SW480 (cell line): ENCODE data around the gene GNB1L.

Experiments
- DNase-seq: peaks from one replicate; pipeline ENCODE4 v3.0.0-alpha.2; 2016; ENCODE audit warnings: low spot score

GNB1L gene

GRCh38 chr22:19854778-19855503 lies at the start of gene GNB1L, which contains the start of gene RTL10:
Gene GNB1L (minus strand): TSS chr22:19854874. CDS start chr22:19821355, 33,519 bp downstream.
Gene RTL10 (minus strand): TSS chr22:19854874. CDS start chr22:19852261, 2,613 bp downstream.
- peak; percentile 93 for DNase-seq

GRCh38 chr22:19904174-19904856 lies 49.6 kb upstream of the GNB1L start:
- DNase-seq: no peak

DNA sequence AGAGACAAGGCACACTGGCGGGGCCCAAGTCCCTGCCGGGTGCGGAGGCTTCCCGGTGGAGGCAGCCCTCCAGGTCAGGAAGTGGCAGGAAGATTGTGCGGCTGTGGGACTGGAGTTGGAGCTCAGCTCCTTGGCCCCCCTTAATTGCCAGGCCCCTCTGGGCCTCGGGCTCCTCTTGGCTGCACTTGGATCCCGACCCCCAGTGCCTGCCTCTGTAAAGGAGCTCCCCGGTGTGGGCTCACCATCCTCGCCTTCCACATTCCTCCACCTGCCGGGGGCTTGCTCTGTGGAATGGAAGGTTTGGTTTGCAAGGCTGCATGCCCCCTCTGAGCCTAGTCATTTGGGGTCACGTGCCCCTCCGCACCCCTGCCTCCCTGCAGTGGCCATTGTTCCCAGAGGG lies 48.8 kb upstream of the GNB1L start:
- no peak for DNase-seq

DNA sequence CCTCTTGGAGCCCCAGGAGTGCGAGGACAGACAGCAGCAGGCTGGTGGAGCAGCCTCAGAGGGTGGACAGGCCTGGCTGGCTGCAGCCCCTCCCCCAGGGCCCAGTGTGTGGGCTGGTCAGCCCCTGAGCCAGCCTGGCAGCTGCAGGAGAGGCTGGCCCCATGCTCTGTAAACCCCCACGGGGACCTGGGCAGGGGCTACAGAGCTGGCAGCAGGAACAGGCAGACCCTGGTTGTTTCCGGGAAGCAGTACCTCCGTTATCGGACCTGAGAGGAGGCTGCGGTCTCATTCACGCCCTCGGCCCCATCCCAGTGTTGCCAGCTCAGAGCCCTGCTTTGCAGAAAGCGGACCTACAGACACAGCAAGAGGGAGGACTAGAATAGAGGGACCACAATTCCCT lies 48.4 kb upstream of the GNB1L start:
- DNase-seq: no peak

- no peak for DNase-seq
These were observed 47.6 kb upstream of the GNB1L start for GRCh38 chr22:19902245-19902715.

DNA sequence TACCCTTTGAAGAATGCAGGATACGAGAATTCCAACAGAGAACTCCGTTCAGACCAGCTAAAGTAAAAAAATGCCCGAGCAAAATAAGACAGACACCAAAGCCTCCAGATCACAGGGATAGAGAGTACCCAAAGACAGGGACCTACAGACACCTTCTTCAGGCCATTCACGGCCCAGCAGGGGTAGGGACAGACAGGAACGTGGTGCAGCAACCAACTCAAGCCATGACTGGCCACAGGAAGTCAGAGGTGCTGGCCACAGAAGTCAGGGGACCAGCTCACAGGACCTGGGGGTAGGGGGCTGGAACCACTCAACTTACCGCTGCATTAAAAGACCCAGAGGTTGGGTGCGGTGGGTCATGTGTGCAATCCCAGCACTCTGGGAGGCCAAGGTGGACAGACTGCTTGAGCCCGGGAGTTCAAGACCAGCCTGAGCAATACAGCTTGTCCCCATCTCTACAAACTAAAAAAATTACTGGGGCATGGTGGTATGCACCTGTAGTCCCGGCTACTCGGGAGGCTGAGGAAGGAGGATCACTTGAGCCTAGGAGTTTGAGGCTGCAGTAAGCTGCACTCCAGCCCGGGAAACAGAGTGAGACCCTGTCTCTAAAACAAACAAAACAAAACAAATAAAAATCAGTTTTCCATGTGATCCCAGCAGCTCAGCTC lies 47.0 kb upstream of the GNB1L start:
- DNase-seq: no peak

DNA sequence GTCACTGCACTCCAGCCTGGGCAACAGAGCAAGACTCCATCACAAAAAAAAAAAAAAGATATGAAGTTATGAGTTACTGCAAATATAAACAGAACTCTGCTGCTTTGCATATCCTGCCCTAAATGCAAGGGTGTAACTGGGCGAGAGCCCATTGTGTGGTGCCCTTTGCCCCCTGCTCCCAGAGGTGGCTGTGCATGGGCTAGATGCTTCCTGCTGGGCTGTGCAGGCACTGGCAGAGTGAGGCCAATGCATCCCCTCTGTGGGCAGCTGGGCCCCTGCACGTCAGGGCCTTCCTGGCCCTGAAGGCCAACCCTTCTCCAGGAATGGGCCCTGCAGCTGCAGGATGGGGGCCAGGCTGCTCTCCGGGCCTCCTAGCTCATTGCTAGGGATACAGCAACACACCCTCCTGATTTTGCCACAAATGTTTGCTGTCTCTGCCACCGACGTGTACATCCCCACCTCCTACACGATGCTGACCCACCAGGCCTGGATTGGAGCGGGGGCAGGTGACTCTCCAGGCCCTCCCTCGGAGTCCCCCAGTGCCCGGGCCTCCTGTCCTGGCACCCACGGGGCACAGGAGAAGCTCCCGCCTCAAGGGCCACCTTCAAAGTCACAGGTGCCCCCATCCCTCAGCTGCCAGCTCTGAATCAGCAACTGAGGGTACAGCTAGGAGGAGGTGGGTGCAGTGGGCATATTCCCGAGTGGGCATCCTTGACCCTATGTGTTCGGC lies 46.2 kb upstream of the GNB1L start:
- DNase-seq: no peak

DNA sequence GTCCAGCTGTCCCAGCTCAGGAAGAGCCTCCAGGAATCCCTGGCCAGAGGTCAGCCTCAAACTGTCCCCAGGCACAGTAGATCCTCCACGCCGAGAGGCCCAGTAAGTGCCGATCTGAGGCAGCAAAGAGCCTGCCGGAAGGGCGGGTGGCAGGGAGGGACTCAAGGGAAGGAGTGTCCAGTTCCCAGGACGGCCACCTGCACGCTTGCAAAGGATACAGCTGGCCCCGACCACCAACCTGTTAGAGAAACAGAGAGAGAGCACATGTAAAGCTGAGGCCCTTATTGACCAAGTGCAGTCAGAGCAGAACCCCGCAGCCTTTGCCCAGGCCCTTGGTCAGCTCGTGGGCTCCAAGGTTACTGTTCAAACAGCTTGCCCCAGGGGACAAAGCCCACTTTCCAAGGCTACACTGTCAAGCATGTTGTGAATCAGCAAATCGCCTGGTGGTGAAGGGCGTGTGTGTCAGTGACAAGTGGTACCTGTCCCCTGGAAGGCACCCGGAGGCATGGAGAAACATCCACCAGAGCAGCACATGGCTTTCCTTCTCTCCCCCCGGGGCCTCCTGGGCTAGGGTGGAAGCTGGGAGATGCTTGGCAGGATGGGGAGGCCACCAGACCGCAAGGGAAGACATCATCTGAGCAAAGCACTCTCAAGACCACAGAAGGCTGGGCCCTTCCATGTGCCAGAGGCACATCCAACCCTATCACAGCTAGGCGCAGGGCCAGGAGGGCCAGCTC lies 44.3 kb upstream of the GNB1L start:
- no peak for DNase-seq

DNA sequence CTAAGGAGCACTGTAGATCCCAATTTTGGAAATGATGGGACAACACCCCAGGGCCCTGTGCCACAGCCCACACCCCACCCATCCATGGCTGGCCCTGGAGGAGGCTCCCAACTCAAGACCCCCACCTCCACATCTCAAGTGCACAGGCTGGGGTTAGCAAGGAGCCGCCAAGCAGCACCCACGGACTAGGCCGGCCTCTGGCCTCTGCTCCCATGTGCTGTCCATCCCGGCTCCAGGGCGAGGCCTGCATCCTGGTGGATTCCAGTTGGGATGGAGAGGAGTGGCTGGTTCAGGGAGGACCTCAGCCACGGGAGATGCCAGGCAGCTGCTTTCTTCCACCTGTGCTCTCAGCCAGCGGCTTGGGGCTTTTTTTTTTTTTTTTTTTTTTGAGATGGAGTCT lies 43.5 kb upstream of the GNB1L start:
- no peak for DNase-seq

DNA sequence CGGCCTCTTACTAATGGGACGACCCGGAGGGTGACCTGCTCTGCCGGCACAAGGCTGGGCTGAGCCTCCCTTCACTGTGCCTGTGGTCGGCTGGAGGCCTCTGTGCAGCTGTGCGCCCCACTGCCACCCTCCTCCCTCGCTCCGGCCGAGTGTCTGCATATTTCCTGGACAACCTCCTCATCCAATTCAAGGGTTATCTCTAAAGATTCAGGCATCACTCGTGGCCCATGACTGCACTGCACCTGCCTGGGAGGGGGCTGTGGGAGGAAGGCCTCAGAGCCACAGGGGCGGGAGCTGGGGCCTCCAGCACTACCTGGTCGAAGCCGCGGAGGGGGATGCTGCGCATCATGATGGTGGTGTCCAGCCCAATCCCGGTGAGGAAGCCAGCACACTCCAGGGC lies 43.1 kb upstream of the GNB1L start:
- no peak for DNase-seq

GRCh38 chr22:19896665-19897355 lies 42.1 kb upstream of the GNB1L start:
- DNase-seq: no peak

DNA sequence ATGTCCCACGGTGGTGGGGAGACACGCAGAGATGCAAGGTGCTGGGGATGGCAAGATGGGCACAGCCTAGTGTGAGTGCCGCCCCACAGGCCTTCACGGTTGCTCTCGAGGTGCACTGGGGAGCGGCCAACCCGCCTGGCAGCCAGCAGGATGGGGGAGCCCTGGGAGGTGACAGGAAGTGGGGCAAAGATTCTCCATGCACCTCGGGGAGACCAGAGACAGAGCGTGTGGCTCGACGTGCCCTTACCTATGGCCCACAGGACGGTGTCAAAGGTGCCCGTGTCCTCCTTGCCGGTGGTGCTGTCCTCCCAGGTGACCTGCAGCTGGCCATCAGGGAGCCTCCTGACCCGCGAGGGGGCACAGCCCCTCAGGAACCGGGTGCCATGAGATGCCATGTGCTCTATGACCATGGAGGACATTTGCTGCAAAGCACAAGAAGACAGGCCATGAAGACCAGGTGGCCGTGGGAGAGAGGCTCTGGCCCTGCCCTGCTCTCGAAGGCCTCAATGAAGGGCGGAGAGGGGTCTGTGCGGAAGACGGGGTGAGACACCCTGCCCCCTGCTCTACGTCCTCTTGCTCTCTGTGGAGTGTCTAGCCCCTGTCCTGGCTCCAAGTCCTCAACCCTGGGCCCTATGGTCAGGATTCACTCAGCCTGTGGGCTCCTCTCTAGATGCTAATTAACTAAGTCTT lies 40.6 kb upstream of the GNB1L start:
- DNase-seq: no peak

- DNase-seq: no peak
These were observed 38.7 kb upstream of the GNB1L start for GRCh38 chr22:19893363-19893762.

- DNase-seq: no peak
These were observed 38.3 kb upstream of the GNB1L start for GRCh38 chr22:19892925-19893324.

GRCh38 chr22:19892257-19892879 lies 37.7 kb upstream of the GNB1L start:
- DNase-seq: no peak

- DNase-seq: peak; percentile 88
These were observed 36.9 kb upstream of the GNB1L start for GRCh38 chr22:19891317-19892256.

GRCh38 chr22:19890502-19891316 lies 36.0 kb upstream of the GNB1L start:
- no peak for DNase-seq

GRCh38 chr22:19889951-19890350 lies 35.3 kb upstream of the GNB1L start:
- no peak for DNase-seq
